Upper lobe of left lung (tissue), 6 donors: ENCODE measurements around the gene LRRC14B. TPM values are rescaled to one million over a fixed set of nuclear protein-coding genes. Genes with fewer than 3 reads are reported as not detected.

ENCODE experiments used
- ATAC-seq, 2 donors: fragments of 200-7000 bp; cut with Tn5 transposase; one replicate each; pipeline ENCODE4 v1.9.1; 2022; ENCODE audit warnings: mild to moderate bottlenecking in 2 of 2, moderate library complexity in 2 of 2; ENCODE audit not compliant: low FRiP score in 2 of 2
- DNase-seq, 2 donors: peaks; one replicate each; pipeline ENCODE4 v3.0.0-alpha.2; 2019 to 2020
- H3K27ac ChIP-seq, 4 donors: fragments of 200-600 bp; sonication (generic); one replicate each; pipeline ENCODE4 v1.5.1; 2016 to 2019
- H3K27me3 ChIP-seq, 4 donors: fragments of 200-600 bp; sonication (generic); one replicate each; pipeline ENCODE4 v1.5.1; 2017 to 2019
- H3K36me3 ChIP-seq, 4 donors: fragments of 200-600 bp; sonication (generic); one replicate each; pipeline ENCODE4 v1.5.1; 2016 to 2019
- H3K4me1 ChIP-seq, 4 donors: fragments of 200-600 bp; sonication (generic); one replicate each; pipeline ENCODE4 v1.5.1; 2018 to 2019
- H3K4me3 ChIP-seq, 4 donors: fragments of 200-600 bp; sonication (generic); one replicate each; pipeline ENCODE4 v1.5.1; 2017 to 2019; ENCODE audit warnings: mild to moderate bottlenecking in 2 of 4, moderate library complexity in 1 of 4
- H3K9me3 ChIP-seq, 4 donors: fragments of 200-600 bp; sonication (generic); one replicate each; pipeline ENCODE4 v1.5.1; 2018 to 2019
- CTCF ChIP-seq, 6 experiments: fragments of 450-650 bp in 4 of 6; fragments of 200-600 bp in 2 of 6; sonication (generic) in 2 of 6; IDR thresholded peaks; one replicate each; pipeline ENCODE4 v1.5.1; 2016 to 2019; ENCODE audit warnings: antibody characterized with exemption in 6 of 6
- EP300 ChIP-seq, 4 donors: sonication (generic); formaldehyde crosslinking; IDR thresholded peaks; one replicate each; pipeline ENCODE4 v1.5.1; 2017; ENCODE audit warnings: antibody characterized with exemption in 4 of 4, control low read depth in 2 of 4
- POLR2A ChIP-seq, 4 donors: fragments of 450-650 bp; IDR thresholded peaks; one replicate each; pipeline ENCODE4 v1.5.1; 2016 to 2017; ENCODE audit warnings: antibody characterized with exemption in 4 of 4, mild to moderate bottlenecking in 2 of 4
- POLR2AphosphoS5 ChIP-seq, 2 donors: sonication (generic); formaldehyde crosslinking; IDR thresholded peaks; one replicate each; pipeline ENCODE4 v1.5.1; 2017; ENCODE audit warnings: antibody characterized with exemption in 2 of 2
- WGBS, 2 donors: methylation state at CpG; one replicate each; pipeline ENCODE4 v1.1.5; 2017 to 2018; 5-methylcytosine and 5-hydroxymethylcytosine counted together
- total RNA-seq, 6 donors: library from RNA; depleted of rRNA in 4 of 6; stranded (reverse); fragments of >200 nt in 4 of 6; gene quantifications; one replicate each; pipeline versions ENCODE4 v1.1.0 to v1.2.1, GENCODE V29; 2016 to 2021
- donor health status: DM: no; HTN: no; CAD: no; lungs with moderate emphysema.
- donor health status: DM: no; HTN: yes; CAD: no; lungs with severe emphysema.

The LRRC14B gene
- total RNA-seq, 6 donors from 2014 or later: not detected

- DNase-seq (no peak), ATAC-seq (no peak)
- TF ChIP-seq POLR2A (IDR thresholded peaks at IDR 0.05): no peak
- no peak for TF ChIP-seq CTCF (IDR thresholded peaks at IDR 0.05)
- no peak for TF ChIP-seq POLR2AphosphoS5 (IDR thresholded peaks at IDR 0.05)
- no peak for TF ChIP-seq EP300 (IDR thresholded peaks at IDR 0.05)
- Histone ChIP-seq H3K4me1 (no peaks in the 10 kb centered on the region), H3K9me3 (no peaks in the 10 kb centered on the region), H3K36me3 (no peaks in the 10 kb centered on the region), H3K27me3 (no peaks in the 10 kb centered on the region), H3K4me3 (no peak overlapping the region), H3K27ac (no peak overlapping the region)
- WGBS, 2 donors: 92 to 96% methylated on average over 4 to 15 of the region's 17 CpGs
Measured at GRCh38 chr5:156411-157072, 34.8 kb upstream of the LRRC14B start.

- Histone ChIP-seq H3K36me3 (no peaks in the 10 kb centered on the region), H3K4me1 (no peaks in the 10 kb centered on the region), H3K9me3 (no peaks in the 10 kb centered on the region), H3K27me3 (no peaks in the 10 kb centered on the region), H3K4me3 (no peak overlapping the region), H3K27ac (no peak overlapping the region)
- ATAC-seq: no peak
- no peak for TF ChIP-seq EP300 (IDR thresholded peaks at IDR 0.05)
- TF ChIP-seq POLR2A (IDR thresholded peaks at IDR 0.05): no peak
- no peak for TF ChIP-seq POLR2AphosphoS5 (IDR thresholded peaks at IDR 0.05)
- no peak for TF ChIP-seq CTCF (IDR thresholded peaks at IDR 0.05)
- WGBS, 2 donors: 91 to 93% methylated on average over 12 of the region's 12 CpGs
- DNase-seq: no peak
Measured at GRCh38 chr5:157126-157715, 34.1 kb upstream of the LRRC14B start.

GRCh38 chr5:157801-158200 is 33.5 kb upstream of the LRRC14B start:
- WGBS, 2 donors: 85 to 92% methylated on average over 10 to 11 of the region's 11 CpGs
- ATAC-seq (no peak), DNase-seq (no peak)
- H3K27me3 ChIP-seq: no peaks in the 10 kb centered on the region
- H3K36me3 ChIP-seq: no peaks in the 10 kb centered on the region
- H3K4me3 ChIP-seq: no peak overlapping the region
- H3K9me3 ChIP-seq: no peaks in the 10 kb centered on the region
- H3K4me1 ChIP-seq: no peaks in the 10 kb centered on the region
- TF ChIP-seq CTCF (IDR thresholded peaks at IDR 0.05): no peak
- no peak for TF ChIP-seq POLR2AphosphoS5 (IDR thresholded peaks at IDR 0.05)
- no peak for TF ChIP-seq POLR2A (IDR thresholded peaks at IDR 0.05)
- TF ChIP-seq EP300 (IDR thresholded peaks at IDR 0.05): no peak
- H3K27ac ChIP-seq: no peak overlapping the region

GRCh38 chr5:158807-159447 is 32.4 kb upstream of the LRRC14B start:
- DNase-seq (no peak), ATAC-seq (no peak)
- H3K4me3 ChIP-seq: no peak overlapping the region
- TF ChIP-seq POLR2A (IDR thresholded peaks at IDR 0.05) (no peak), EP300 (IDR thresholded peaks at IDR 0.05) (no peak), POLR2AphosphoS5 (IDR thresholded peaks at IDR 0.05) (no peak), CTCF (IDR thresholded peaks at IDR 0.05) (no peak)
- H3K27me3 ChIP-seq: no peaks in the 10 kb centered on the region
- H3K27ac ChIP-seq: no peak overlapping the region
- WGBS, 2 donors: 78 to 79% methylated on average over 10 to 17 of the region's 17 CpGs
- H3K36me3 ChIP-seq: no peaks in the 10 kb centered on the region
- H3K4me1 ChIP-seq: no peaks in the 10 kb centered on the region
- no peaks in the 10 kb centered on the region for H3K9me3 ChIP-seq
